Measurements from ENCODE around the gene TMEM255B. TPM values are rescaled to one million over a fixed set of nuclear protein-coding genes. Genes with fewer than 3 reads are reported as not detected.

Gene TMEM255B
- total and polyA plus RNA-seq, 9 of the 15 experiments (the other 6 are each of a cell fraction or from before 2014, with no cell fraction given) = 0.01 to 0.75 (median 0.23) TPM

- intact Hi-C loops (cut with micrococcal nuclease) (no loop called here), in situ Hi-C loops (cut with MboI) (loop anchor here (10.0 kb wide), 1 partner anchor 189 kb away; no protein-coding TSS in a partner anchor)
- peaks cover 18 to 56% of the 10 kb centered on the region in 2 experiments; a peak in 4 of 5 replicates for H3K27me3 ChIP-seq (ENCODE audit: control insufficient read depth in 2 of 2, insufficient read depth in 2 of 2, low read length in 2 of 2)
- peaks cover 0 to 11% of the 10 kb centered on the region in 2 experiments; a peak in 1 of 5 replicates for H3K4me1 ChIP-seq (replicated peaks in 1 of 2; ENCODE audit: control insufficient read depth in 2 of 2, insufficient read depth in 2 of 2, low read length in 2 of 2)
- no peaks in the 10 kb centered on the region for H3K36me3 ChIP-seq (ENCODE audit: control insufficient read depth, insufficient read depth, low read length)
- no peak for TF ChIP-seq ADNP (tag; IDR thresholded peaks at IDR 0.05)
- no peak for TF ChIP-seq CHD4 (IDR thresholded peaks at IDR 0.05; ENCODE audit: insufficient read depth, insufficient replicate concordance, low read depth, low read length, poor library complexity, severe bottlenecking)
- no peak for TF ChIP-seq ARID3A (IDR thresholded peaks at IDR 0.05; ENCODE audit: borderline replicate concordance, low read depth, low read length)
- TF ChIP-seq LCOR (CRISPR knock-in tag; IDR thresholded peaks at IDR 0.05) = no peak
- no peak for TF ChIP-seq KAT7 (CRISPR knock-in tag; IDR thresholded peaks at IDR 0.05; ENCODE audit: borderline replicate concordance)
- TF ChIP-seq CTCF (IDR thresholded peaks at IDR 0.05 in 2 of 3, conservative IDR thresholded peaks at IDR 0.05 in 1 of 3; ENCODE audit: insufficient read depth in 2 of 3, low read depth in 1 of 3, low read length in 3 of 3) = no peak
- no peak for TF ChIP-seq ZBTB1 (CRISPR knock-in tag; IDR thresholded peaks at IDR 0.05; ENCODE audit: borderline replicate concordance, low read depth)
- no peak for TF ChIP-seq YY1 (IDR thresholded peaks at IDR 0.05; ENCODE audit: borderline replicate concordance in 1 of 3, control insufficient read depth in 1 of 3, extremely low read depth in 1 of 3, insufficient read depth in 3 of 3, insufficient read length in 1 of 3, insufficient replicate concordance in 2 of 3, low read depth in 1 of 3, low read length in 2 of 3)
- TF ChIP-seq ETS1 (conservative IDR thresholded peaks at IDR 0.05; ENCODE audit: control insufficient read depth, low read depth, low read length) = no peak
- TF ChIP-seq MTA1 (IDR thresholded peaks at IDR 0.05; ENCODE audit: borderline replicate concordance) = no peak
- TF ChIP-seq ZNF584 (CRISPR knock-in tag; IDR thresholded peaks at IDR 0.05; ENCODE audit: low read depth) = no peak
- no peak for TF ChIP-seq GTF3C2 (IDR thresholded peaks at IDR 0.05; ENCODE audit: borderline replicate concordance, extremely low read depth, insufficient read length)
- TF ChIP-seq CTBP1 (IDR thresholded peaks at IDR 0.05; ENCODE audit: borderline replicate concordance) = no peak
- no peak overlapping the region for H3K27ac ChIP-seq (ENCODE audit: extremely low read depth, low read depth, low read length)
- no peaks in the 10 kb centered on the region for H3K9me1 ChIP-seq (ENCODE audit: control insufficient read depth, insufficient read depth, low read length)
- BruUV-seq (replicated peaks) = no TSS peak
- no peak overlapping the region for H3K9ac ChIP-seq (ENCODE audit: insufficient read depth in 1 of 2, low read depth in 2 of 2, low read length in 2 of 2)
- ChIA-PET POLR2A (no interaction called here), CTCF (ENCODE audit: low intra/inter-chr PET ratio) (no interaction called here)
- H2AFZ ChIP-seq (ENCODE audit: low read depth, low read length) = no peak overlapping the region
- H3K79me2 ChIP-seq (ENCODE audit: control insufficient read depth, insufficient read depth, low read length) = no peaks in the 10 kb centered on the region
- H3K4me2 ChIP-seq (ENCODE audit: insufficient read depth, low read length) = no peak overlapping the region
- FAIRE-seq (no peak), DNase-seq (ENCODE audit: extremely low read depth in 1 of 4, low spot score in 3 of 4) (no peak), ATAC-seq (no peak)
- H3K4me3 ChIP-seq = no peak overlapping the region
- no peaks in the 10 kb centered on the region for H3K9me3 ChIP-seq (replicated peaks; ENCODE audit: control insufficient read depth, insufficient read depth, low read depth, low read length)
- WGBS (ENCODE audit: insufficient coverage, low coverage, missing lambda C conversion rate) = 7% methylated on average over 4 of the region's 14 CpGs
- H4K20me1 ChIP-seq (replicated peaks; ENCODE audit: control insufficient read depth, insufficient read depth, low read length) = no peaks in the 10 kb centered on the region
Observed at GRCh38 chr13:113735750-113736149, 23.3 kb upstream of the TMEM255B start.
